Measurements from ENCODE around the gene IL10. TPM values are rescaled to one million over a fixed set of nuclear protein-coding genes. Genes with fewer than 3 reads are reported as not detected.

Gene IL10
- polyA plus RNA-seq, 1 donor (not counting 4 experiments of a cell fraction or from before 2014, with no cell fraction given) = not detected

- Histone ChIP-seq H3K27me3 (ENCODE audit: control insufficient read depth, extremely low read depth, insufficient read depth, low read length) (no peaks in the 10 kb centered on the region), H4K20me1 (ENCODE audit: control insufficient read depth, extremely low read depth, insufficient read depth, low read length) (no peaks in the 10 kb centered on the region), H3K36me3 (ENCODE audit: control insufficient read depth in 2 of 2, extremely low read depth in 1 of 2, insufficient read depth in 2 of 2, low read length in 2 of 2) (no peaks in the 10 kb centered on the region), H3K4me2 (ENCODE audit: control insufficient read depth, extremely low read depth, insufficient read depth, low read depth, low read length) (no peak overlapping the region), H3K4me1 (ENCODE audit: control insufficient read depth, extremely low read depth, insufficient read depth, low read length) (peaks cover 15% of the 10 kb centered on the region), H3K4me3 (ENCODE audit: control insufficient read depth in 2 of 3, extremely low read depth in 1 of 3, insufficient read depth in 2 of 3, low read depth in 1 of 3, low read length in 3 of 3) (no peak overlapping the region), H3K27ac (ENCODE audit: control insufficient read depth, insufficient read depth, low read length) (no peak overlapping the region), H3K79me2 (ENCODE audit: control insufficient read depth, insufficient read depth, low read length) (no peaks in the 10 kb centered on the region), H2AFZ (ENCODE audit: control insufficient read depth, low read length) (no peak overlapping the region), H3K9me1 (ENCODE audit: control insufficient read depth, extremely low read depth, insufficient read depth, low read length) (no peaks in the 10 kb centered on the region), H3K9ac (ENCODE audit: control insufficient read depth, extremely low read depth, insufficient read depth, low read length) (no peak overlapping the region), H3K9me3 (ENCODE audit: control insufficient read depth, low read depth, low read length) (no peaks in the 10 kb centered on the region)
- TF ChIP-seq EZH2 (IDR thresholded peaks at IDR 0.05; ENCODE audit: low read length) (no peak), CTCF (optimal IDR thresholded peaks at IDR 0.05 in 1 of 3, IDR thresholded peaks at IDR 0.05 in 1 of 3, conservative IDR thresholded peaks at IDR 0.05 in 1 of 3; ENCODE audit: extremely low read depth in 1 of 3, insufficient read depth in 2 of 3, low read length in 3 of 3) (no peak)
- no peak for DNase-seq (ENCODE audit: low read depth, low spot score)
- no peak for FAIRE-seq
- dilution Hi-C loops (cut with MboI; ENCODE audit: extremely low pct_ligation_motif_present, low sequenced_read_pairs) = no loop called here
Measured at GRCh38 chr1:206800891-206801290, 28.6 kb upstream of the IL10 start.

GRCh38 chr1:206800411-206800810, 28.1 kb upstream of the IL10 start:
- TF ChIP-seq CTCF (optimal IDR thresholded peaks at IDR 0.05 in 1 of 3, IDR thresholded peaks at IDR 0.05 in 1 of 3, conservative IDR thresholded peaks at IDR 0.05 in 1 of 3; ENCODE audit: extremely low read depth in 1 of 3, insufficient read depth in 2 of 3, low read length in 3 of 3) (no peak), EZH2 (IDR thresholded peaks at IDR 0.05; ENCODE audit: low read length) (no peak)
- H2AFZ ChIP-seq (ENCODE audit: control insufficient read depth, low read length) = no peak overlapping the region
- H3K79me2 ChIP-seq (ENCODE audit: control insufficient read depth, insufficient read depth, low read length) = no peaks in the 10 kb centered on the region
- no peaks in the 10 kb centered on the region for H4K20me1 ChIP-seq (ENCODE audit: control insufficient read depth, extremely low read depth, insufficient read depth, low read length)
- dilution Hi-C loops (cut with MboI; ENCODE audit: extremely low pct_ligation_motif_present, low sequenced_read_pairs) = no loop called here
- H3K27me3 ChIP-seq (ENCODE audit: control insufficient read depth, extremely low read depth, insufficient read depth, low read length) = no peaks in the 10 kb centered on the region
- no peak overlapping the region for H3K4me2 ChIP-seq (ENCODE audit: control insufficient read depth, extremely low read depth, insufficient read depth, low read depth, low read length)
- no peak overlapping the region for H3K4me3 ChIP-seq (ENCODE audit: control insufficient read depth in 2 of 3, extremely low read depth in 1 of 3, insufficient read depth in 2 of 3, low read depth in 1 of 3, low read length in 3 of 3)
- H3K9me1 ChIP-seq (ENCODE audit: control insufficient read depth, extremely low read depth, insufficient read depth, low read length) = no peaks in the 10 kb centered on the region
- peaks cover 15% of the 10 kb centered on the region for H3K4me1 ChIP-seq (ENCODE audit: control insufficient read depth, extremely low read depth, insufficient read depth, low read length)
- DNase-seq (ENCODE audit: low read depth, low spot score) (no peak), FAIRE-seq (no peak)
- no peaks in the 10 kb centered on the region for H3K36me3 ChIP-seq (ENCODE audit: control insufficient read depth in 2 of 2, extremely low read depth in 1 of 2, insufficient read depth in 2 of 2, low read length in 2 of 2)
- no peak overlapping the region for H3K9ac ChIP-seq (ENCODE audit: control insufficient read depth, extremely low read depth, insufficient read depth, low read length)
- H3K27ac ChIP-seq (ENCODE audit: control insufficient read depth, insufficient read depth, low read length) = no peak overlapping the region
- H3K9me3 ChIP-seq (ENCODE audit: control insufficient read depth, low read depth, low read length) = no peaks in the 10 kb centered on the region

Data from keratinocyte (primary cell).